Right lobe of liver (tissue), 4 donors: ENCODE data around the gene TRHDE.

ENCODE experiments used
- POLR2A ChIP-seq: fragments of 450-650 bp; IDR thresholded peaks from one replicate; pipeline ENCODE4 v1.6.1; 2017; ENCODE audit warnings: antibody characterized with exemption, mild to moderate bottlenecking
- TF ChIP-seq, protein P1 (sequence below), 4 donors: fragments of 200-600 bp in 3 of 4; fragments of 450-650 bp in 1 of 4; IDR thresholded peaks; one replicate each; pipeline versions ENCODE4 v1.5.1 to v1.8.0; 2016 to 2022; ENCODE audit warnings: antibody characterized with exemption in 4 of 4, mild to moderate bottlenecking in 2 of 4
- donor health status: DM: no; HTN: no; CAD: no.
- donor health status: DM: no; HTN: no; CAD: no.
- donor health status: DM: no; HTN: yes; CAD: no.

DNA sequence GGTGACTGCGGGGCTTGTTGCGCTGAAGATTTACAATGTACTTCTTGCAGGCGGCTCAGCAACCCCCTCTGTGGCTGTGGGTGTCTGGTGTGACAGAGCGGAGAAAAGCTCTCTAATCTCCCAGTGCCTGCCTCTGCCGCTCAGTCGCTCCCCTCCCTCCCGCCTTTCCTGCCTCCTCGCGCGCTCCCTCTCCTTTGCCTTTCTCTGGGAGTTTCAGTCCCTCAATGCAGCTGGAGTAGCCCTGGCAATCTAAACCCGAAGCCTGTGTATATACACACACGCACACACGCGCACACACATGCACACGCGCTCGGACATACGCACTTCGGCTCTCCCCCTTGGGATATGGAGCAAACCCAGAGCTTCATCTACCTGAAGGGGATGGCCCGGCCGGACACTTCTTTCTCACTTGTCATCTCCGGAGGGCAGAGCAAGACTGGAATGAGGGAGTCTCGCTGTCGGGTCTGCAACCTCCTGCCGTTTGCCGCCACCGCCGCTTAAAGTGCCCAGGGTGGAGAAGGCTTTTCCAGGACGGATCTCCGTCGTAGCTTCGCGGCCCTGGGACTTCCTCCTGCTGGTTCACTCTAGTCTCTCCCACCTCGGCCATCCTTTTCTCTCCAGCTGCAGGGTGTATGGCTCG, 599 bp upstream of the TRHDE start:
- TF ChIP-seq POLR2A: no peak
- TF ChIP-seq, protein P1, sequence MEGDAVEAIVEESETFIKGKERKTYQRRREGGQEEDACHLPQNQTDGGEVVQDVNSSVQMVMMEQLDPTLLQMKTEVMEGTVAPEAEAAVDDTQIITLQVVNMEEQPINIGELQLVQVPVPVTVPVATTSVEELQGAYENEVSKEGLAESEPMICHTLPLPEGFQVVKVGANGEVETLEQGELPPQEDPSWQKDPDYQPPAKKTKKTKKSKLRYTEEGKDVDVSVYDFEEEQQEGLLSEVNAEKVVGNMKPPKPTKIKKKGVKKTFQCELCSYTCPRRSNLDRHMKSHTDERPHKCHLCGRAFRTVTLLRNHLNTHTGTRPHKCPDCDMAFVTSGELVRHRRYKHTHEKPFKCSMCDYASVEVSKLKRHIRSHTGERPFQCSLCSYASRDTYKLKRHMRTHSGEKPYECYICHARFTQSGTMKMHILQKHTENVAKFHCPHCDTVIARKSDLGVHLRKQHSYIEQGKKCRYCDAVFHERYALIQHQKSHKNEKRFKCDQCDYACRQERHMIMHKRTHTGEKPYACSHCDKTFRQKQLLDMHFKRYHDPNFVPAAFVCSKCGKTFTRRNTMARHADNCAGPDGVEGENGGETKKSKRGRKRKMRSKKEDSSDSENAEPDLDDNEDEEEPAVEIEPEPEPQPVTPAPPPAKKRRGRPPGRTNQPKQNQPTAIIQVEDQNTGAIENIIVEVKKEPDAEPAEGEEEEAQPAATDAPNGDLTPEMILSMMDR (IDR thresholded peaks at IDR 0.05): no peak
